Inflammatory macrophage treated with lipopolysaccharide for 4 hours (primary cell): ENCODE measurements around the gene ETHE1.

ENCODE experiments used
- DNase-seq: peaks from one replicate; pipeline ENCODE4 v3.0.0-alpha.2; 2020

ETHE1 gene

GRCh38 chr19:43462785-43463380 lies 64.1 kb downstream of the ETHE1 start:
- no peak for DNase-seq

- no peak for DNase-seq
Measured at GRCh38 chr19:43462383-43462782, 64.6 kb downstream of the ETHE1 start.

- DNase-seq, result no peak
Measured at GRCh38 chr19:43461303-43461702, 65.7 kb downstream of the ETHE1 start.

- DNase-seq, result no peak
Measured at GRCh38 chr19:43460362-43461016, 66.5 kb downstream of the ETHE1 start.

GRCh38 chr19:43457809-43458208 lies 69.2 kb downstream of the ETHE1 start:
- no peak for DNase-seq
